ENCODE data around the gene PRRT3. TPM values are rescaled to one million over a fixed set of nuclear protein-coding genes. Genes with fewer than 3 reads are reported as not detected.

Gene PRRT3
- total RNA-seq, 4 donors from 2014 or later: 1.1 to 2.8 (median 1.3) TPM

DNA sequence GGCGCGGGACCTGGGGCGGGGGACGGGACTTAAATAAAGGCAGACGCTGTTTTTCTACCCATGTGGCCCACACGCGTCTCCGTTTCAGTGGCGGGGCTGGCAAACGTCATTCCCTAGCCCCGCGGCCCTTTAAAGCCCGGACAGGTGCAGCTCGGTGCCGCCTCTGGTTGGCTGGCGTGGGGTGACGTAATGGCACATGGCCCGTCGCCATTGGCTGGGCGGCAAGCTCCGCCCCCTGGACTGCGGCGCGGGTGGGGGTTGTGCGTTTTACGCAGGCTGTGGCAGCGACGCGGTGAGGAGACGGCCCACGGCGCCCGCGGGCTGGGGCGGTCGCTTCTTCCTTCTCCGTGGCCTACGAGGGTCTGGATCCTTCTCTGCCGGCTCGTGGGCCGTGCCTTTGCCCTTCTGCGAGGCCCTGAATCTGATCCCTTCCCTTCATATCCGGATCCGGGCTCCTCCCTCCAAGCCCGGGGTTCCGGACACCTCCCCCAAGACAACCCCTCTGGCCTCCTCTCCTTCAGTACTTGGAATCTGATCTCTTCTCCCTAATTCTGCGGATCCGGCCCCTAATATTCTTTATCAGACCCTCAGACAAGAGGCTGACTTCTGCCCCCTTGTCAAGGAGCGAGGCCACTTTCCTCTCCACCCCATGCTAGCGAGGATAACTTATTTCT, 18.5 kb downstream of the PRRT3 start, which contains the start of gene CRELD1:
TSS of gene CRELD1 (plus strand) at position 274 of the 674 bp plus-strand sequence. CDS start 605 bp downstream, outside the sequence.
- DNase-seq (ENCODE audit: low spot score) (peak; percentile 90), ATAC-seq (ENCODE audit: low FRiP score) (peak; percentile 89)
- TF ChIP-seq, protein P1, sequence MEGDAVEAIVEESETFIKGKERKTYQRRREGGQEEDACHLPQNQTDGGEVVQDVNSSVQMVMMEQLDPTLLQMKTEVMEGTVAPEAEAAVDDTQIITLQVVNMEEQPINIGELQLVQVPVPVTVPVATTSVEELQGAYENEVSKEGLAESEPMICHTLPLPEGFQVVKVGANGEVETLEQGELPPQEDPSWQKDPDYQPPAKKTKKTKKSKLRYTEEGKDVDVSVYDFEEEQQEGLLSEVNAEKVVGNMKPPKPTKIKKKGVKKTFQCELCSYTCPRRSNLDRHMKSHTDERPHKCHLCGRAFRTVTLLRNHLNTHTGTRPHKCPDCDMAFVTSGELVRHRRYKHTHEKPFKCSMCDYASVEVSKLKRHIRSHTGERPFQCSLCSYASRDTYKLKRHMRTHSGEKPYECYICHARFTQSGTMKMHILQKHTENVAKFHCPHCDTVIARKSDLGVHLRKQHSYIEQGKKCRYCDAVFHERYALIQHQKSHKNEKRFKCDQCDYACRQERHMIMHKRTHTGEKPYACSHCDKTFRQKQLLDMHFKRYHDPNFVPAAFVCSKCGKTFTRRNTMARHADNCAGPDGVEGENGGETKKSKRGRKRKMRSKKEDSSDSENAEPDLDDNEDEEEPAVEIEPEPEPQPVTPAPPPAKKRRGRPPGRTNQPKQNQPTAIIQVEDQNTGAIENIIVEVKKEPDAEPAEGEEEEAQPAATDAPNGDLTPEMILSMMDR (IDR thresholded peaks at IDR 0.05): no peak

DNA sequence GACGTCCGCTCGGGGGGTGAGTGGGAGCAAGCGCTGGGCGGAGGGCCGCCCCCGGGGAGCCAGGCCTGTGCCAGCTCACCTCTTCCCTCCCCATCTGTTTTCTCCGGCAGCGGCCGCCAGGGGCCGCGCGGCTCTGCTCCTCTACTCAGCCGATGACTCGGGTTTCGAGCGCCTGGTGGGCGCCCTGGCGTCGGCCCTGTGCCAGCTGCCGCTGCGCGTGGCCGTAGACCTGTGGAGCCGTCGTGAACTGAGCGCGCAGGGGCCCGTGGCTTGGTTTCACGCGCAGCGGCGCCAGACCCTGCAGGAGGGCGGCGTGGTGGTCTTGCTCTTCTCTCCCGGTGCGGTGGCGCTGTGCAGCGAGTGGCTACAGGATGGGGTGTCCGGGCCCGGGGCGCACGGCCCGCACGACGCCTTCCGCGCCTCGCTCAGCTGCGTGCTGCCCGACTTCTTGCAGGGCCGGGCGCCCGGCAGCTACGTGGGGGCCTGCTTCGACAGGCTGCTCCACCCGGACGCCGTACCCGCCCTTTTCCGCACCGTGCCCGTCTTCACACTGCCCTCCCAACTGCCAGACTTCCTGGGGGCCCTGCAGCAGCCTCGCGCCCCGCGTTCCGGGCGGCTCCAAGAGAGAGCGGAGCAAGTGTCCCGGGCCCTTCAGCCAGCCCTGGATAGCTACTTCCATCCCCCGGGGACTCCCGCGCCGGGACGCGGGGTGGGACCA, 19.2 kb downstream of the PRRT3 start:
- TF ChIP-seq, protein P1 (IDR thresholded peaks at IDR 0.05): peak in 2 of 3 donors; percentile 40 to 82
- ATAC-seq (ENCODE audit: low FRiP score): peak; percentile 92
- DNase-seq (ENCODE audit: low spot score): peak; percentile 70

DNA sequence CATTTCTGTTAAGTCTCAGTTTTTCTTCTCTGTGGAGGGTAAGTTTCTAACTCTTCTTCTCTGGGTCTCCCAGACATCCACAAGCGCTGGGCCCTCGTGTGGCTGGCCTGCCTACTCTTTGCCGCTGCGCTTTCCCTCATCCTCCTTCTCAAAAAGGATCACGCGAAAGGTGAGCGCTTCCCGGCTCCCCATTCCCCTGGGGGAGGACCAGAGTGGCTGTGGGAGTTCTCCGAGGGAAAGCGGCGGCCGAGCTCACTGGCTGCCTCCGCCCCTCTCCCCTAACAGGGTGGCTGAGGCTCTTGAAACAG, 19.7 kb downstream of the PRRT3 start:
- TF ChIP-seq, protein P1 (IDR thresholded peaks at IDR 0.05): no peak
- DNase-seq (ENCODE audit: low spot score): no peak
- ATAC-seq (ENCODE audit: low FRiP score): no peak

DNA sequence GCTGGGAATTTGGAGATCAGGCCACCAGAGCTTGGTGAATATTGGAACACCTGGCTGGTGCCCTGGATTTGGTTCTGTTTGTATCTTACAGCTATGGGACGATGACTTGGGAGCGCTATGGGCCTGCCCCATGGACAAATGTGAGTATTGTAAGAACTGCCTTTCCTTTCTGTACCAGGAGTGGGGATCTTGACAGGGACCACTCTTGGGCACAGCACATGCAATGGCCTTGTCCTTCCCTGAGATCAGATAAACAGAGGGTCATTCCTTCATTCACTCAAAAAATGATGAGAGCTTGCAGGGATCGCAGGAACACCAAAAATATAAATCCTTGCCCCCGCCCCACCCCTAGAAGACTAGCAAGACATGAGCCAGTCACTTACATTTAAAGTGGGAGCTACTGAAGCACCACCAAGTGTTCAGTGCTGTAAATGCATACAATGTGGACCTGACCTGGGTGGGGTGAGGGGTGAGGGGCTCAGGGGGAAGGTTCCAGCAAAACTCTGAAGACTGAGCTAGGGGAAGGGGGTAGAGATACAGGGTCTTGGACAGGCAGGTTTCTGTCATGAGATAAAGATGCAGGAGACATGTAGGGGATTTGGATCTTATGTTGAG, 21.3 kb downstream of the PRRT3 start:
- ATAC-seq (ENCODE audit: low FRiP score) (no peak), DNase-seq (ENCODE audit: low spot score) (no peak)
- TF ChIP-seq, protein P1 (IDR thresholded peaks at IDR 0.05): no peak

DNA sequence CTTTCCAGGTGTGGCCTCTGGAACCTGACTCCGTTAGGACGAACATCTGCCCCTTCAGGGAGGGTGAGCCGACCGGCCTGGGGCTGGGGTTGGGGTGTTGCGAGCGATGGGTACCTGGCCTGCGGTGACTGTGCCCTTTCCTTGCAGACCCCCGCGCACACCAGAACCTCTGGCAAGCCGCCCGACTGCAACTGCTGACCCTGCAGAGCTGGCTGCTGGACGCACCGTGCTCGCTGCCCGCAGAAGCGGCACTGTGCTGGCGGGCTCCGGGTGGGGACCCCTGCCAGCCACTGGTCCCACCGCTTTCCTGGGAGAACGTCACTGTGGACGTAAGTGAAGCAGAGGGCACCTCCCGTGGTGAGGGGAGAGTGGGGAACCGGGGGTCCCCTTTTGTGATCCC, 24.1 kb downstream of the PRRT3 start:
- DNase-seq (ENCODE audit: low spot score) (no peak), ATAC-seq (ENCODE audit: low FRiP score) (no peak)

DNA sequence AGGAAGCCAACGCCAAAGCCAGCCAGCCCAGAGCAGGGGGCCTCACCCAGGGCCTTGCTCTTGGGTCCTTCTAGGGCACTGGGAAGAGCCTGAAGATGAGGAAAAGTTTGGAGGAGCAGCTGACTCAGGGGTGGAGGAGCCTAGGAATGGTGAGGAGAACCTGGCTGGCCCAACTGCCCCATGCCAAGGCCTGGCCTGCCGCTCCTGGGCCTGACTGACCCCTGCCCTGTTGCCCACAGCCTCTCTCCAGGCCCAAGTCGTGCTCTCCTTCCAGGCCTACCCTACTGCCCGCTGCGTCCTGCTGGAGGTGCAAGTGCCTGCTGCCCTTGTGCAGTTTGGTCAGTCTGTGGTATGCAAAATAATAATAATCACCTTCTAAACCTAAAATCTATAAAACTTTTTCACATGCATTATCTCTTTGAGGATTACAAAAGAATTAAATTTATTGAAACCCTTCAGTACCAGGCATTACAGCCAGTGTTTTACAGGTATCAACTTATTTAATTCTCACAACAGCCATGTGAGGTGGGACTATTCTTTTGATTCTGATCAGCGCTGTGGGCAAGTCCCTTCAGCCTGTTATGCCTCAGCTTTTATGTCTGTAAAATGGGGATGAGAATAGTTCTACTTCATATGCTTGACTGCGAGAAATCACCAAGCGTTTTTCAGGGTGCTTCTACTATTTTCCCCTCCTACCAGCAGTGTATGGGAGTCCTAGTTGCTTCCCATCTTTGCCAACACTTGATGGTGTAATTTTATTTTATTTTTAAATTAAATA, 33.8 kb downstream of the PRRT3 start:
- TF ChIP-seq, protein P1 (IDR thresholded peaks at IDR 0.05): no peak

More for the DNA sequence above, 24.1 kb downstream of the PRRT3 start:
- TF ChIP-seq, protein P1 (IDR thresholded peaks at IDR 0.05): no peak

More for the DNA sequence above, 33.8 kb downstream of the PRRT3 start:
- ATAC-seq (ENCODE audit: low FRiP score): no peak
- no peak for DNase-seq (ENCODE audit: low spot score)

Data from omental fat pad (tissue), 4 donors.